Breast epithelium (tissue), 3 donors: ENCODE measurements around the gene TDRD12.

Experiments
- POLR2A ChIP-seq: fragments of 450-650 bp; IDR thresholded peaks from one replicate; pipeline ENCODE4 v1.6.1; 2016; ENCODE audit warnings: antibody characterized with exemption, mild to moderate bottlenecking, moderate library complexity
- POLR2AphosphoS5 ChIP-seq, 3 donors: sonication (generic); formaldehyde crosslinking; IDR thresholded peaks; one replicate each; pipeline ENCODE4 v1.6.1; 2017; ENCODE audit warnings: antibody characterized with exemption in 3 of 3

- TF ChIP-seq POLR2A = no peak
- TF ChIP-seq POLR2AphosphoS5 (IDR thresholded peaks at IDR 0.05) = no peak
Observed at GRCh38 chr19:32863301-32863700, 143.7 kb downstream of the TDRD12 start.
